HTR-8/SVneo (cell line): ENCODE data around the gene CIROP.

Experiments used
- DNase-seq: peaks from one replicate; pipeline ENCODE4 v3.0.0; 2011; ENCODE audit warnings: low spot score, mixed read lengths; ENCODE audit not compliant: insufficient read length
- FAIRE-seq: peaks from 2 replicates; lab custom pipeline; 2011; peaks lifted over from hg19 to GRCh38; lab: Jason Lieb, UNC

CIROP gene

GRCh38 chr14:23054000-23054811 lies 50.6 kb downstream of the CIROP start:
- DNase-seq = no peak
- no peak for FAIRE-seq

GRCh38 chr14:23053426-23053825 lies 51.4 kb downstream of the CIROP start:
- FAIRE-seq (no peak), DNase-seq (no peak)

- FAIRE-seq = no peak
- no peak for DNase-seq
These were observed 52.1 kb downstream of the CIROP start for GRCh38 chr14:23052671-23053070.

DNA sequence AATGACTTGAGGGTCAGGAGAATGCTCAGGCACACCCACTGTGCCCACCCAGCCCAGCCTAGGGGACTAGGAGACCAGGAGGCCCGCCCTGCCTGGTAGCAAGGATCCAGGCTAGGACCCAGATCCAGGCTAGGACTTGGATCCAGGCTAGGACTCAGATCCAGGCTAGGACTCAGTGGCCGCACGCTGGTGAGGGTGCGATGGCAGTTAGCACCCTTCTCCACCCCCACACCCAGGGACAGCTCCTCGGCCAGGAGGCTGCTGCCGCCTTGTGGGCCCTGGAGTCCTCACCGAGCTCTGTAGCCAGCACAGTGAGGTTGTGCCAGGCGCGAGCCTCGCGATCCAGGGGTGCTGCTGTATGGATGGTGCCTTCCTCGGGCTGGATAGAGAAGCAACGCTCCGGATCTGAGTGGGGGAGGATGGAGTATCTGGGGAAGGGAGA lies 52.6 kb downstream of the CIROP start:
- FAIRE-seq (no peak), DNase-seq (no peak)

DNA sequence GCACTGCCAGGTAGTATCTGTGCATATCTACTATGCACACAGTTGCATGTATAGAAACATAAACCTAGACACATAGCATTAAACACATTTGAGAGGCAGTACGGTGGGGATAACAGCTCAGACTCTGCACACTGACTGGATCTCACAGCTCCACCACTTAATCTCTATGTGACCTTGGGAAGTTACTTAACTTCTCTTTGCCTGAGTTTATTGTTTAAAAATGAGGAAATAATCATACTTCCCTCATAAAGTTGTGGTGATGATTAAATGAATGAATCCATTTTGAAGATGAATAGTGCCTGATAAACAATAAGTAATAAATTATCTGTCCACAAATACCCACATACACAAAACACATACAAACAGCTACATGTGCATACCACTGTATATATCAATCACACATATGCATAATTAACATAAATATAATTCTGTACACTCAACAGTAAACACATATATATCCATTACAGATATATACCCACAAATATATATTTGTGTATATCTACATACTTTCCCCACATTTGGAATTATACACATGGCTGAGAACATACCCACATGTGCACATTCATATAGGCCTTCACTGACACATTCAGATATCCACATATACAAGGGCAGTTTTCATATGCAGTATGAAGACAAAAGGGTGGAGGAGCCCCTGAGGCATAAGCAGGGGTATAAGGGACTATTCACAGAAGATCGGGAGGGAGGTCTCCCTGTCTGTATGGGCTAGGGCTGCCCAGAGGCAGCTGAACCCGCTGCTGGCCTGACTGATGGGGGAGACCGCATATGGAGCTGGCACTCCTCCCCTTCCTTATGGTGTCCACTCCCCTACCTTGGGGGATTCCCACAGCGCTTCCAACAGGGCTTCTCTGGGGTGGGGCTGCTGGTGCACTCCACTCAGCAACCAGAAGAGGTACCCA lies 53.4 kb downstream of the CIROP start:
- DNase-seq (no peak), FAIRE-seq (no peak)
